HG03571 (cell line): ENCODE measurements around the gene SELENOM.

Experiments
- ATAC-seq: cut with Tn5 transposase; IDR thresholded peaks from one replicate; pipeline ENCODE4 v1.9.1; 2021; ENCODE audit not compliant: unreplicated experiment

Gene SELENOM

GRCh38 chr22:31093086-31093850, 14.1 kb downstream of the SELENOM start:
- ATAC-seq, result no peak

GRCh38 chr22:31092161-31092560, 15.2 kb downstream of the SELENOM start:
- no peak for ATAC-seq

GRCh38 chr22:31091106-31091975, 16.0 kb downstream of the SELENOM start:
- no peak for ATAC-seq

- no peak for ATAC-seq
These were observed 16.9 kb downstream of the SELENOM start for GRCh38 chr22:31090217-31091085.

GRCh38 chr22:31089160-31090100, 17.9 kb downstream of the SELENOM start:
- ATAC-seq, result no peak

- ATAC-seq, result no peak
These were observed 19.0 kb downstream of the SELENOM start for GRCh38 chr22:31088233-31088986.

- no peak for ATAC-seq
These were observed 19.6 kb downstream of the SELENOM start for GRCh38 chr22:31087744-31088215.

GRCh38 chr22:31086703-31087330, 20.6 kb downstream of the SELENOM start:
- no peak for ATAC-seq

GRCh38 chr22:31085928-31086327, 21.4 kb downstream of the SELENOM start:
- ATAC-seq, result no peak

- ATAC-seq, result no peak
These were observed 21.9 kb downstream of the SELENOM start for GRCh38 chr22:31085493-31085824.

GRCh38 chr22:31084811-31085492, 22.4 kb downstream of the SELENOM start:
- ATAC-seq, result peak; percentile 65

GRCh38 chr22:31083923-31084810, 23.2 kb downstream of the SELENOM start:
- no peak for ATAC-seq

GRCh38 chr22:31083377-31083768, 24.0 kb downstream of the SELENOM start:
- no peak for ATAC-seq

- no peak for ATAC-seq
These were observed 24.6 kb downstream of the SELENOM start for GRCh38 chr22:31082606-31083376.

GRCh38 chr22:31081963-31082605, 25.3 kb downstream of the SELENOM start:
- ATAC-seq, result no peak
